Keratinocyte (primary cell): Measurements from ENCODE around the gene SHROOM1.

Experiments used
- CTCF ChIP-seq, 3 experiments: IDR thresholded peaks in 1 of 3; conservative IDR thresholded peaks in 1 of 3; optimal IDR thresholded peaks in 1 of 3; 2 replicates in 2 of 3; 3 replicates in 1 of 3; pipeline versions ENCODE3 to v1.5.1; 2011; ENCODE audit warnings: low read length in 3 of 3, mild to moderate bottlenecking in 3 of 3, moderate library complexity in 2 of 3, control low read depth in 1 of 3, inconsistent platforms in 1 of 3; ENCODE audit not compliant: insufficient read depth in 2 of 3; ENCODE audit errors: extremely low read depth in 1 of 3
- EZH2 ChIP-seq: IDR thresholded peaks from one replicate; pipeline ENCODE4 v1.6.1; 2012; ENCODE audit warnings: inconsistent platforms, mild to moderate bottlenecking, low read length, moderate library complexity

DNA sequence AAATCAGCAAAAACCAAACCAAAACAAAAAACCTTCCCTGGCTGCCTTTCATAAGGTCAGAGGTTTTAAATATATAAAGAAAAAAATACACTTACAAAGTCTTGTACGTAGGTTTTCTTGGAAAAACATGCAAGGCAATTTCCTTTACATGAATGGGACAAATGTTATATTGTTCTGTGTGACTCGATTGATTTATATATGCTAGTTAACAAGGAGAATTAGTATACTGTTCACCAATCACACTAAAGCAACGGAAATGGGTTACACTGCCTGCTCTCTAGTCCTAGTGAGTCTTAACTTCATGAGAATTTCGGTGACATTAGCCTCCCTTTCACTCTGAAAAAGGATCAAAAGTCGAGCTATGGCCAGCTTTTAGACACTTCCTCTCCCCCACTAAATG, 30.3 kb upstream of the SHROOM1 start:
- TF ChIP-seq CTCF (optimal IDR thresholded peaks at IDR 0.05 in 1 of 3, IDR thresholded peaks at IDR 0.05 in 1 of 3, conservative IDR thresholded peaks at IDR 0.05 in 1 of 3; ENCODE audit: extremely low read depth in 1 of 3, insufficient read depth in 2 of 3, low read length in 3 of 3), result no peak
- TF ChIP-seq EZH2, result no peak
